Psoas muscle (tissue), 8 donors: ENCODE measurements around the gene SLC26A2. TPM values are rescaled to one million over a fixed set of nuclear protein-coding genes. Genes with fewer than 3 reads are reported as not detected.

Experiments used
- ATAC-seq, 4 donors: fragments of 200-7000 bp; cut with Tn5 transposase; one replicate each; pipeline ENCODE4 v1.9.1; 2020; ENCODE audit warnings: moderate library complexity in 3 of 4, mild to moderate bottlenecking in 2 of 4
- DNase-seq, 2 donors: peaks; one replicate each; pipeline ENCODE4 v3.0.0-alpha.2; 2020
- H3K27ac ChIP-seq: fragments of 200-600 bp; one replicate; pipeline ENCODE4 v1.8.0; 2022
- H3K27me3 ChIP-seq, 3 donors: fragments of 200-600 bp in 1 of 3; one replicate each; pipeline versions ENCODE4 v1.6.1 to v1.8.0; 2013 to 2022; ENCODE audit warnings: low read length in 2 of 3, mild to moderate bottlenecking in 2 of 3, moderate library complexity in 1 of 3; ENCODE audit not compliant: insufficient read depth in 3 of 3
- H3K36me3 ChIP-seq, 2 donors: fragments of 200-600 bp in 1 of 2; one replicate each; pipeline versions ENCODE4 v1.6.1 to v1.8.0; 2013 to 2022; ENCODE audit warnings: low read depth in 1 of 2, mild to moderate bottlenecking in 1 of 2, moderate library complexity in 1 of 2; ENCODE audit not compliant: insufficient read depth in 1 of 2
- H3K4me1 ChIP-seq: fragments of 200-600 bp; one replicate; pipeline ENCODE4 v1.8.0; 2022
- H3K4me3 ChIP-seq: fragments of 200-600 bp; one replicate; pipeline ENCODE4 v1.8.0; 2022; ENCODE audit warnings: mild to moderate bottlenecking
- H3K9me3 ChIP-seq: fragments of 200-600 bp; one replicate; pipeline ENCODE4 v1.8.0; 2022
- WGBS, 3 donors: extraction: QIAGEN DNeasy Blood & Tissue Kit; methylation state at CpG; one replicate each; pipeline versions ENCODE4 v1.1.6 to v1.1.7; 2013; 5-methylcytosine and 5-hydroxymethylcytosine counted together
- intact Hi-C, 2 donors: fragments of 100-400 bp; cut with DNase I; formaldehyde crosslinking; loops; one replicate each; pipeline versions ENCODE4 v1.11.0 to v1.14.2; 2022
- polyA plus RNA-seq, 3 donors: library from polyadenylated mRNA; stranded (reverse); fragments of 200-250 nt; gene quantifications; one replicate each; pipeline ENCODE4 v1.2.3, GENCODE V29; 2013
- total RNA-seq, 4 donors: library from RNA; stranded (reverse); fragmentation: NEBNext Ultra II Directional in 2 of 4; extraction: Animal tissue kit (Norgen Biotek cat#: 25700) in 2 of 4; gene quantifications; one replicate each; pipeline versions ENCODE4 v1.2.1 to v1.2.4, GENCODE V29; 2021 to 2023
- TF ChIP-seq, protein P1 (sequence below): fragments of 200-600 bp; IDR thresholded peaks from one replicate; pipeline ENCODE4 v1.8.0; 2022; ENCODE audit warnings: antibody characterized with exemption
- donor health status: healthy with polysubstance abuse.
- donor health status: DM: no; HTN: no; CAD: no; lungs with moderate emphysema.
- donor health status: Bipolar disorder and iron deficiency.
- donor health status: healthy.
- donor health status: DM: yes; HTN: yes; CAD: no.
- donor health status: DM: no; HTN: no; CAD: no.
- donor health status: DM: no; HTN: no; CAD: no.
- donor health status: DM: yes; HTN: yes; CAD: no.

The SLC26A2 gene
- total and polyA plus RNA-seq, 7 donors = 4.0 to 20.1 (median 7.3) TPM

GRCh38 chr5:149936044-149936699 lies 24.4 kb upstream of the SLC26A2 start:
- H3K27ac ChIP-seq = no peak overlapping the region
- TF ChIP-seq, protein P1, sequence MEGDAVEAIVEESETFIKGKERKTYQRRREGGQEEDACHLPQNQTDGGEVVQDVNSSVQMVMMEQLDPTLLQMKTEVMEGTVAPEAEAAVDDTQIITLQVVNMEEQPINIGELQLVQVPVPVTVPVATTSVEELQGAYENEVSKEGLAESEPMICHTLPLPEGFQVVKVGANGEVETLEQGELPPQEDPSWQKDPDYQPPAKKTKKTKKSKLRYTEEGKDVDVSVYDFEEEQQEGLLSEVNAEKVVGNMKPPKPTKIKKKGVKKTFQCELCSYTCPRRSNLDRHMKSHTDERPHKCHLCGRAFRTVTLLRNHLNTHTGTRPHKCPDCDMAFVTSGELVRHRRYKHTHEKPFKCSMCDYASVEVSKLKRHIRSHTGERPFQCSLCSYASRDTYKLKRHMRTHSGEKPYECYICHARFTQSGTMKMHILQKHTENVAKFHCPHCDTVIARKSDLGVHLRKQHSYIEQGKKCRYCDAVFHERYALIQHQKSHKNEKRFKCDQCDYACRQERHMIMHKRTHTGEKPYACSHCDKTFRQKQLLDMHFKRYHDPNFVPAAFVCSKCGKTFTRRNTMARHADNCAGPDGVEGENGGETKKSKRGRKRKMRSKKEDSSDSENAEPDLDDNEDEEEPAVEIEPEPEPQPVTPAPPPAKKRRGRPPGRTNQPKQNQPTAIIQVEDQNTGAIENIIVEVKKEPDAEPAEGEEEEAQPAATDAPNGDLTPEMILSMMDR = no peak
- intact Hi-C loops = no loop called here
- WGBS, 3 donors = 79 to 85% (median 81%) methylated on average over 1 of the region's 1 CpG
- H3K9me3 ChIP-seq = no peaks in the 10 kb centered on the region
- peaks cover 9% of the 10 kb centered on the region for H3K4me1 ChIP-seq
- H3K4me3 ChIP-seq = no peak overlapping the region
- H3K27me3 ChIP-seq = no peaks in the 10 kb centered on the region
- no peaks in the 10 kb centered on the region for H3K36me3 ChIP-seq
- ATAC-seq (no peak), DNase-seq (no peak)

DNA sequence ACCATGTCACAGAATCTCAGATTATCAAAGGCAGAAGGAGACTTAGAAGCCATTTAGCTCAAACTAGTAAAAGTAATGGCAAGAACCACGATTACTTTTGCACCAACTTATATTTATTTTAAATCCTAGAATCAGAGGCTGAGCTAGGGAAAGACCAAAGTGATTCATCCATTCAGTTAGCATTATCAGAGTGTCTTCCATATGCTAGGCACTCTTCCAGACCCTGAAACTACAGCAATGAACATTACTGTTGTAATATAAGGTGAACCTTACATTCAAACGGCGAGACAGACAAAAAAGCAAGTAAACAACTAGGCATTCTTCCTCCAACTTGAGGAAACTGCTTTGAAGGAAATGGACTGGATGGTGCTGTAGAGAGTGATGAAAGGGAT lies 23.9 kb upstream of the SLC26A2 start:
- no peak overlapping the region for H3K27ac ChIP-seq
- H3K36me3 ChIP-seq = no peaks in the 10 kb centered on the region
- WGBS, 3 donors = 88 to 90% (median 88%) methylated on average over 3 of the region's 3 CpGs
- no peak overlapping the region for H3K4me3 ChIP-seq
- TF ChIP-seq, protein P1 = no peak
- H3K27me3 ChIP-seq = no peaks in the 10 kb centered on the region
- no peak for DNase-seq
- H3K9me3 ChIP-seq = no peaks in the 10 kb centered on the region
- intact Hi-C loops = no loop called here
- H3K4me1 ChIP-seq = peaks cover 5% of the 10 kb centered on the region
- ATAC-seq = no peak

GRCh38 chr5:149937610-149938009 lies 22.9 kb upstream of the SLC26A2 start:
- 82 to 94% (median 92%) methylated on average over 1 of the region's 1 CpG for WGBS, 3 donors
- ATAC-seq (no peak), DNase-seq (no peak)
- intact Hi-C loops = no loop called here
- H3K36me3 ChIP-seq = no peaks in the 10 kb centered on the region
- H3K27ac ChIP-seq = no peak overlapping the region
- peaks cover 5% of the 10 kb centered on the region for H3K4me1 ChIP-seq
- H3K9me3 ChIP-seq = no peaks in the 10 kb centered on the region
- no peak overlapping the region for H3K4me3 ChIP-seq
- TF ChIP-seq, protein P1 = no peak
- H3K27me3 ChIP-seq = no peaks in the 10 kb centered on the region

GRCh38 chr5:149938279-149938678 lies 22.3 kb upstream of the SLC26A2 start:
- DNase-seq = peak; percentile 69 to 74
- Histone ChIP-seq H3K4me3 (no peak overlapping the region), H3K36me3 (no peaks in the 10 kb centered on the region), H3K27me3 (no peaks in the 10 kb centered on the region), H3K27ac (no peak overlapping the region), H3K9me3 (no peaks in the 10 kb centered on the region), H3K4me1 (peaks cover 5% of the 10 kb centered on the region)
- TF ChIP-seq, protein P1 = no peak
- ATAC-seq = peak; percentile 77 to 85 (median 80)
- intact Hi-C loops = no loop called here
- WGBS, 3 donors = 15 to 30% (median 21%) methylated on average over 2 of the region's 2 CpGs
